H9 (cell line): ENCODE data around the gene CDCP2. TPM values are rescaled to one million over a fixed set of nuclear protein-coding genes. Genes with fewer than 3 reads are reported as not detected.

Source experiments
- DNase-seq: peaks from one replicate; pipeline ENCODE4 v3.0.0-alpha.2; 2017
- H2AFZ ChIP-seq: one replicate; pipeline ENCODE4 v1.6.1; 2013; ENCODE audit warnings: mild to moderate bottlenecking, low read length, control low read depth, moderate library complexity
- H2AK5ac ChIP-seq: 2 replicates; pipeline ENCODE4 v1.6.1; 2013; ENCODE audit warnings: low read length, control low read depth, mixed read lengths; ENCODE audit not compliant: insufficient read length
- H2BK120ac ChIP-seq: one replicate; pipeline ENCODE4 v1.6.1; 2013; ENCODE audit warnings: low read depth, mild to moderate bottlenecking, low read length, control low read depth, inconsistent platforms; ENCODE audit not compliant: poor library complexity, severe bottlenecking
- H2BK12ac ChIP-seq: 2 replicates; pipeline ENCODE4 v1.6.1; 2013; ENCODE audit warnings: low read length, control low read depth, mixed read lengths, low read depth; ENCODE audit not compliant: insufficient read length
- H2BK15ac ChIP-seq: 2 replicates; pipeline ENCODE4 v1.6.1; 2013; ENCODE audit warnings: low read depth, low read length, control low read depth
- H2BK20ac ChIP-seq: one replicate; pipeline ENCODE4 v1.6.1; 2013; ENCODE audit warnings: low read depth, mild to moderate bottlenecking, low read length, control low read depth, inconsistent platforms; ENCODE audit not compliant: poor library complexity, severe bottlenecking
- H2BK5ac ChIP-seq: 2 replicates; pipeline ENCODE4 v1.6.1; 2013; ENCODE audit warnings: low read length, control low read depth, mixed read lengths; ENCODE audit not compliant: insufficient read length
- H3K14ac ChIP-seq: 2 replicates; pipeline ENCODE4 v1.6.1; 2013; ENCODE audit warnings: low read length, control low read depth; ENCODE audit not compliant: insufficient read depth
- H3K18ac ChIP-seq: 2 replicates; pipeline ENCODE4 v1.6.1; 2013; ENCODE audit warnings: low read depth, mild to moderate bottlenecking, mixed read lengths, low read length, control low read depth; ENCODE audit not compliant: insufficient read length
- H3K23ac ChIP-seq: 2 replicates; pipeline ENCODE4 v1.6.1; 2013; ENCODE audit warnings: low read length, control low read depth, mixed read lengths, low read depth; ENCODE audit not compliant: insufficient read length
- H3K23me2 ChIP-seq: 2 replicates; pipeline ENCODE4 v1.6.1; 2013; ENCODE audit warnings: low read depth, mild to moderate bottlenecking, mixed read lengths, low read length, control low read depth; ENCODE audit not compliant: insufficient read length, poor library complexity, severe bottlenecking
- H3K27ac ChIP-seq: 2 replicates; pipeline ENCODE4 v1.5.1; 2013; ENCODE audit warnings: low read length, control low read depth, mixed read lengths, low read depth; ENCODE audit not compliant: insufficient read length
- H3K27me3 ChIP-seq: 2 replicates; pipeline ENCODE4 v1.6.1; 2013; ENCODE audit warnings: low read length, control low read depth, inconsistent platforms; ENCODE audit not compliant: insufficient read depth
- H3K4ac ChIP-seq: 2 replicates; pipeline ENCODE4 v1.6.1; 2013; ENCODE audit warnings: low read depth, mild to moderate bottlenecking, control low read depth, inconsistent platforms, low read length, moderate library complexity
- H3K4me1 ChIP-seq: 2 replicates; pipeline ENCODE4 v1.6.1; 2013; ENCODE audit warnings: low read length, control low read depth, inconsistent platforms; ENCODE audit not compliant: insufficient read depth
- H3K4me2 ChIP-seq: 2 replicates; pipeline ENCODE4 v1.6.1; 2013; ENCODE audit warnings: low read length, control low read depth, mixed read lengths; ENCODE audit not compliant: insufficient read length, insufficient read depth
- H3K56ac ChIP-seq: 2 replicates; pipeline ENCODE4 v1.6.1; 2013; ENCODE audit warnings: low read depth, mild to moderate bottlenecking, mixed read lengths, low read length, control low read depth; ENCODE audit not compliant: insufficient read length
- H3K79me1 ChIP-seq: 2 replicates; pipeline ENCODE4 v1.6.1; 2013; ENCODE audit warnings: low read depth, mild to moderate bottlenecking, moderate library complexity, low read length, control low read depth, inconsistent platforms; ENCODE audit not compliant: insufficient read depth, poor library complexity, severe bottlenecking
- H3K79me2 ChIP-seq: 2 replicates; pipeline ENCODE4 v1.6.1; 2013; ENCODE audit warnings: low read length, control low read depth, inconsistent platforms; ENCODE audit not compliant: insufficient read depth
- H3K9ac ChIP-seq: 2 replicates; pipeline ENCODE4 v1.6.1; 2013; ENCODE audit warnings: low read length, control low read depth, mixed read lengths; ENCODE audit not compliant: insufficient read length; ENCODE audit errors: extremely low read depth
- H3K9me3 ChIP-seq: one replicate; pipeline ENCODE4 v1.6.1; 2013; ENCODE audit warnings: low read depth, low read length, inconsistent platforms; ENCODE audit not compliant: control insufficient read depth
- H3T11ph ChIP-seq: one replicate; pipeline ENCODE4 v1.6.1; 2013; ENCODE audit warnings: mild to moderate bottlenecking, low read length, control low read depth, inconsistent platforms
- H4K20me1 ChIP-seq: one replicate; pipeline ENCODE4 v1.6.1; 2013; ENCODE audit not compliant: control insufficient read depth, insufficient read length, insufficient read depth
- H4K5ac ChIP-seq: 2 replicates; pipeline ENCODE4 v1.6.1; 2013; ENCODE audit warnings: low read depth, mild to moderate bottlenecking, mixed read lengths, low read length, control low read depth; ENCODE audit not compliant: insufficient read length
- H4K8ac ChIP-seq: replicated peaks from 2 replicates; pipeline ENCODE4 v1.6.1; 2013; ENCODE audit warnings: low read length, control low read depth, mixed read lengths, low read depth; ENCODE audit not compliant: insufficient read length
- H4K91ac ChIP-seq: 2 replicates; pipeline ENCODE4 v1.6.1; 2013; ENCODE audit warnings: low read depth, mild to moderate bottlenecking, moderate library complexity, mixed read lengths, low read length, control low read depth; ENCODE audit not compliant: insufficient read length
- H3K27ac Mint-ChIP-seq, 3 experiments: 2 replicates in 2 of 3; 3 replicates in 1 of 3; pipeline ENCODE4 v1.8.0; 2020 to 2021; ENCODE audit warnings: mixed read lengths in 3 of 3, mild to moderate bottlenecking in 1 of 3, moderate library complexity in 1 of 3
- H3K27me3 Mint-ChIP-seq: 2 replicates; pipeline ENCODE4 v1.8.0; 2021; ENCODE audit warnings: low read depth, mild to moderate bottlenecking, moderate library complexity, mixed read lengths
- H3K36me3 Mint-ChIP-seq, 3 experiments: 2 replicates in 2 of 3; 3 replicates in 1 of 3; pipeline ENCODE4 v1.8.0; 2020 to 2021; ENCODE audit warnings: low read depth in 3 of 3, mixed read lengths in 3 of 3; ENCODE audit not compliant: insufficient read depth in 1 of 3
- H3K4me1 Mint-ChIP-seq, 2 experiments: 2 replicates each; pipeline ENCODE4 v1.8.0; 2020; ENCODE audit warnings: mixed read lengths in 2 of 2
- H3K4me3 Mint-ChIP-seq, 2 experiments: 2 replicates in 1 of 2; 3 replicates in 1 of 2; pipeline ENCODE4 v1.8.0; 2020 to 2021; ENCODE audit warnings: mild to moderate bottlenecking in 2 of 2, mixed read lengths in 2 of 2, moderate library complexity in 1 of 2
- H3K9me3 Mint-ChIP-seq, 2 experiments: 2 replicates in 1 of 2; 3 replicates in 1 of 2; pipeline ENCODE4 v1.8.0; 2020; ENCODE audit warnings: mild to moderate bottlenecking in 2 of 2, mixed read lengths in 2 of 2, moderate library complexity in 1 of 2
- CTCF ChIP-seq: fragments of 200-600 bp; sonication (generic); conservative IDR thresholded peaks from 3 replicates; pipeline ENCODE4 v1.8.0; 2021; ENCODE audit warnings: antibody characterized with exemption, mild to moderate bottlenecking
- WGBS: extraction: QIAGEN DNeasy Blood & Tissue Kit; methylation state at CpG from one replicate; pipeline ENCODE4 v1.1.7; 2013; ENCODE audit warnings: missing lambda C conversion rate, low lambda C conversion rate, mixed read lengths; ENCODE audit not compliant: insufficient read length; ENCODE audit errors: extremely low coverage; 5-methylcytosine and 5-hydroxymethylcytosine counted together
- total RNA-seq: library from RNA; stranded (reverse); gene quantifications from 2 replicates; pipeline ENCODE4 v1.2.1, GENCODE V29; 2021

Gene CDCP2
- total RNA-seq, 1 experiment from 2014 or later: not detected

- H4K20me1 ChIP-seq: no peaks in the 10 kb centered on the region
- H2BK15ac ChIP-seq: no peak within 1 kb of the TSS
- H2AK5ac ChIP-seq: no peak within 1 kb of the TSS
- H4K5ac ChIP-seq: no peak within 1 kb of the TSS
- H3K79me1 ChIP-seq: peaks cover 5% of the 10 kb centered on the region
- H3K4me1 Mint-ChIP-seq: peaks cover 15 to 20% of the 10 kb centered on the region in 2 experiments
- H3K36me3 Mint-ChIP-seq: peaks cover 8 to 30% (median 22%) of the 10 kb centered on the region in 3 experiments; a peak in 6 of 7 replicates
- peak within 1 kb of the TSS; percentile 81 for H3K18ac ChIP-seq
- TF ChIP-seq CTCF: no peak
- H3K23ac ChIP-seq: no peak within 1 kb of the TSS
- no CpG with 5 or more reads among the region's 51 CpGs for WGBS
- H2BK12ac ChIP-seq: no peak within 1 kb of the TSS
- H3K9me3 Mint-ChIP-seq: no peaks in the 10 kb centered on the region; a peak in 1 of 5 replicates
- H3K27ac ChIP-seq: no peak within 1 kb of the TSS
- H3K4ac ChIP-seq: no peak within 1 kb of the TSS; the same call in 1 of the 2 replicates
- H3K4me1 ChIP-seq: peaks cover 3% of the 10 kb centered on the region; the same call in 1 of the 2 replicates
- H3K14ac ChIP-seq: peak within 1 kb of the TSS; percentile 77
- H4K8ac ChIP-seq: no peak within 1 kb of the TSS
- no peaks in the 10 kb centered on the region for H3K27me3 ChIP-seq
- no peak within 1 kb of the TSS for H4K91ac ChIP-seq
- no peak within 1 kb of the TSS for H2BK5ac ChIP-seq
- DNase-seq: peak; percentile 96
- H3K23me2 ChIP-seq: peaks cover 12% of the 10 kb centered on the region
- H3K9me3 ChIP-seq: no peaks in the 10 kb centered on the region
- H3K79me2 ChIP-seq: peaks cover 13% of the 10 kb centered on the region; the same call in 1 of the 2 replicates
- peak within 1 kb of the TSS; percentile 44 to 99 (median 96); a peak in 5 of 7 replicates for H3K27ac Mint-ChIP-seq
- H3K27me3 Mint-ChIP-seq: peaks cover 3% of the 10 kb centered on the region; the same call in 1 of the 2 replicates
- H3K4me3 Mint-ChIP-seq: peak within 1 kb of the TSS; percentile 97 to 98
- peak within 1 kb of the TSS; percentile 89 for H3K9ac ChIP-seq
- H2AFZ ChIP-seq: no peak within 1 kb of the TSS
- no peak within 1 kb of the TSS for H3T11ph ChIP-seq
- H3K56ac ChIP-seq: no peak within 1 kb of the TSS
- H2BK120ac ChIP-seq: no peak within 1 kb of the TSS
- peak within 1 kb of the TSS; percentile 92 for H3K4me2 ChIP-seq
- no peak within 1 kb of the TSS for H2BK20ac ChIP-seq
Observed at GRCh38 chr1:54199765-54200518, 47.1 kb upstream of the CDCP2 start, which contains the start of the genes CYB5RL and MRPL37. CYB5RL (minus strand) TSS chr1:54200030; CDS start chr1:54195616, 4,414 bp downstream. MRPL37 (plus strand) TSS chr1:54200167; CDS start chr1:54200244, 77 bp downstream.
